GM18867 (cell line): ENCODE measurements around the gene MSRB3.

Experiments used
- ATAC-seq: cut with Tn5 transposase; IDR thresholded peaks from one replicate; pipeline ENCODE4 v1.9.1; 2021; ENCODE audit warnings: mild to moderate bottlenecking, moderate library complexity; ENCODE audit not compliant: unreplicated experiment

MSRB3 gene

DNA sequence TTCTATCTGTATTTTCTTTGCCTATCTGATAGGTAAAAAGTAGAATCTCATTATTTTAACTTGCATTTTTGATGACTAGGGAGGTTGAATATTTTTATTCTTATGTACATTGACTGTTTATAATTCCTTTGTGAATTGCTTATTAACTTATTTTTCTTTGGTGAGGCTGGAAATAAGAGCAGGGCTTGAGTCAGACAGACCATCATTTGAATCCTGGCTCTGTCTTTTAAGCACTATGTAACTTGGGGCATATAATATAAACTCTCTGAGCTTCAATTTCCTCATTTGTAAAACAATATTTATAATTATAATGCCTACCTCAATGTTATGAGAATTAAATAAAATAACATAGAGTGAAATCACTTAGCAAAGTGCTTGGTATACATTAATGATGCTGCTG, 108.9 kb downstream of the MSRB3 start:
- no peak for ATAC-seq

DNA sequence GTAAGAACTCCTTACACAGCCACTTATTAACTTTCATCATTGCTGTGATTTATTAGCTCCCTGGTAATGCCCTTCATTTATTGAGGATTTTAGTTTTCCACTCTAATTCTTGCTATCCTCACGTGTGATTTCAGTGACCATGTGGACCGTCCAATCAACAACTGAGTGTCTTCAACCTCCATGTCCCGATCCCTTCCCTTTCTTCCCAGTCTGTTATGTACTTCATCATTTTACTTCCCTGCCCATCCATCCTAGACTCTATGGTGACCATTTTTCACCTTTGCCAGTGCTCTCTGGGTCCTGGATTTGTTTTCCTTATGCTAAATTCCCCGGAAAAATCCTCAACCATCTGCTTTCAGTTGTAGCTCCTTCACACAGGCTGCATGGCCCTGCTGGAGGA, 111.0 kb downstream of the MSRB3 start:
- ATAC-seq, result no peak

DNA sequence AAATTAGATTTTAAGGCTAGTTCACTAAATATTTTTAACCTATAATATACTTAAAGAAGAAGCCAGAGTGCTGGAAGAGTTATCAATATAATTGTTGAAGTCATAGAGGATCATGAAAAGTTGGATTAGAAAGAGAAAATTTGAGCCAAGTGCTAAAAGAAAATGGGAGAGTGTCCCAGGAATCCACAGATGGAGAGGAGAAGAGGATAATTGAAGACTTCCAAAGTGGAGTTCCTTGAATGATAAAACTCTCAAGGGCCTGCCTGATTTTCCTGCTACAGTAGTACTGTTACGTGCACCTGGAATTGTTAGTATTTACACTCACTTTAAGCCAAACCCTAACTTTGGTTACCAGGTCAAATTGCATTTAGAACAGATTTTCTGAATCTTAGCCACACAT, 113.2 kb downstream of the MSRB3 start:
- no peak for ATAC-seq

- no peak for ATAC-seq
These were observed 114.0 kb downstream of the MSRB3 start for GRCh38 chr12:65392491-65392890.

DNA sequence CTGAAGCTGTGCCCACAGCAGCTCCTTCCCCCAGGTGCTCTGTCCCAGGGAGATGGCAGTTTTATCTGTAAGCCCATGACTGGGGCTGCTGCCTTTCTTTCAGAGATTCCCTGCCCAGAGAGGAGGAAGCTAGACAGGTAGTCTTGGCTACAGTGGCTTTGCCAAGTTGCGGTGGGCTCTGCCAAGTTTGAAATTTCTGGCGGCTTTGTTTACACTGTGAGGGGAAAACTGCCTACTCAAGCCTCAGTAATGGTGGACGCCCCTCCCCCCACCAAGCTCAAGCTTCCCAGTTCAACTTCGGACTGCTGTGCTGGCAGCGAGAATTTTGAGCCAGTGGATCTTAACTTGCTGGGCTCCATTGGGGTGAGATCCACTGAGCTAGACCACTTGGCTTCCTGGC, 124.7 kb downstream of the MSRB3 start:
- ATAC-seq, result no peak

DNA sequence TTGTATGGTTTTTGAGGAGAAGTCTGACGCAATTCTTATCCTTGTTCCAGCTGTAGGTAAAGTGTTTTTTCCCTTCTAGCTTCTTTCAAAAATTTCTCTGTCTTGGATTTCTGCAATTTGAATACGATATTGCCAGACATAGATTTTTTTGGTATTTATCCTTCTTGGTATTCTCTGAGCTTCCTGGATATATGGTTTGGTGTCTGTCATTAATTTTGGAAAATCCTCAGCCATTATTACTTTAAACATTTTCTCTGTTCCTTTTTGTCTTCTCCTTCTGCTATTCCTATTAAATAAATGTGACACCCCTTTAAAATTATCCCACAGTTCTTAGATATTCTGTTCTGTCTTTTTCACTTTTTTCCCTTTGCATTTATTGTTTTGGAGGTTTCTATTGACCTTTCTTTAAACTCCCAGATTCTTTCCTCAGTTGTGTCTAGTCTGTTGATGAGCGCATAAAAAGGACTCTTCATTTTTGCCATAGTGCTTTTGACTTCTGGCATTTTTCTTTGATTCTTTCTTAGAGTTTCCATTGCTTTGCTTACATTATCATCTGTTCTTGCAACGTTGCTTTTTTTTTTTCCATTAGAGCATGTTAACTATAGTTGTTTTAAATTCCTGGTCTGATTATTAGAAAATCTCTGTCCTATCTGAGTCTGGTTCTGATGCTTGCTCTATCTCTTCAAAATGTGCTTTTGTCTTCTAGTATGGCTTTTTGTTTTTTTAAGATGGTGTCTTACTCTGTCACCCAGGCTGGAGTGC, 129.1 kb downstream of the MSRB3 start:
- ATAC-seq, result no peak

- ATAC-seq, result no peak
These were observed 130.0 kb downstream of the MSRB3 start for GRCh38 chr12:65408441-65408840.

DNA sequence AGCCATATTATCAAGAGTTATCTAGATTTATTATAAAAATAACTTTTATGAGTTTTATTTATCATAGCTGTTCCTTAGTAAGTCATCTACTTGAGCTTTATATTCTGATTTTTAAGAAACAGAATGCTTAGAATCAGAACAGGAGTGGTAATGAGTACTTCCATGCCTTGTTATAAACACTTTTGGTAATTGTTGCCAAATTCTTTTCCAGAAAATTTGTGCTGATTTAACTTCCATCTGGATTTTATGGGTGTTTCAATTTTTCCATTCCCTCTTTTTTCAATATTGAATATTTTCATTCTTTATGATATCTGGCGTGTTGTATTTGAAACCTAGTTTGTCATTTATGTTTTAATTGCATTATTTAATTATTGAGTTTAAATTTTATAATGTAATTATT, 131.2 kb downstream of the MSRB3 start:
- ATAC-seq, result no peak

DNA sequence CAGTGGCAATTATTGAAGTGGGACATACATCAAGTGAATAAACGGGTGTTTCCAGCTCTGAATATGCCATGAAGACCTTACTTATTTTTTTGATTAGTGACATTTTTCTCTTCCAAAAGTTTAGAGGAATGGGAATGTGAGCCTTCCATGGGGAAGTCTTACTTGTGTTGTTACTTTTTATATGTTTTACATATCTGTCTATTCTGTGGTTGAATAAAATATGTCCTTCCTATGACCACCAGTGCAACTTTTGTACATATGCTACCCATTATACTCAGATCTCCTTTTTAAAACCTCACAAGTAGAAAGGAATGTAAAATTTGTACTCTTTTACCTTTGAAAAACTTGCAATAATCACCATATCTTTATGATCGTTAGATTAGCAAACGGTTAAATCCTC, 132.7 kb downstream of the MSRB3 start:
- no peak for ATAC-seq

- ATAC-seq, result no peak
These were observed 136.0 kb downstream of the MSRB3 start for GRCh38 chr12:65414526-65414925.

DNA sequence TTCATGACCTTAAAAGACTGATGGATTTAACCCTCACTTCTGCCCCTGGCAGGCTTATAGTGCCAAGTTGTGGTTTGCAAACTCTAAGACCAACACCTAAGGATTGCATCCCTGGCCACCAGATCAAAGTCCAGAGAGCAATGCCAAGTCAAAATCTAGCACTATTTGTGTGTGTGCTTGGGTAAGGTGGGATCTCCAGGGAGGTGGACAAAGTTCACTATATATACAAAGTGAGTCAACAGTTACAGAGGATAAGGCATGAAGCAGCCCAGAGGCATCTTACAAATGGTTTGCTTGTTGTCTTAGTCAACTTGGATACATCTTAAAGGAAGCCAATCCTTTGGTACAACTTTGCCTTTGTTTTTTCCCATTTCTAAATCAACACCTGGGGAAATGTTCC, 137.3 kb downstream of the MSRB3 start:
- no peak for ATAC-seq

- no peak for ATAC-seq
These were observed 141.0 kb downstream of the MSRB3 start for GRCh38 chr12:65419284-65420072.

DNA sequence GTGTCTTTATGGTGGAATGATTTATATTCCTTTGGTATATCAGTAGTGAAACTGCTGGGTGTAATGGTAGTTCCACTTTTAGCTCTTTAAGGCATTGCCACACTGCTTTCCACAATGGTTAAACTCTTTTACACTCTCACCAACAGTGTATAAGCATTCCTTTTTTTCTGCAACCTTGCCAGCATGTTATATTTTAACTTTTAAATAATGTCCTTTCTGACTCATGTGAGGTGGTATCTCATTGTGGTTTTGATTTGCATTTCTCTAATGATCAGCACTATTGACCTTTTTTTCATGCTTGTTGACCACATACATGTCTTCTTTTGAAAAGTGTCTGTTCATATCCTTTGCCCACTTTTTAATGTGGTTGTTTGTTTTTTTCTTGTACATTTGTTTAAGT, 142.5 kb downstream of the MSRB3 start:
- ATAC-seq, result no peak

DNA sequence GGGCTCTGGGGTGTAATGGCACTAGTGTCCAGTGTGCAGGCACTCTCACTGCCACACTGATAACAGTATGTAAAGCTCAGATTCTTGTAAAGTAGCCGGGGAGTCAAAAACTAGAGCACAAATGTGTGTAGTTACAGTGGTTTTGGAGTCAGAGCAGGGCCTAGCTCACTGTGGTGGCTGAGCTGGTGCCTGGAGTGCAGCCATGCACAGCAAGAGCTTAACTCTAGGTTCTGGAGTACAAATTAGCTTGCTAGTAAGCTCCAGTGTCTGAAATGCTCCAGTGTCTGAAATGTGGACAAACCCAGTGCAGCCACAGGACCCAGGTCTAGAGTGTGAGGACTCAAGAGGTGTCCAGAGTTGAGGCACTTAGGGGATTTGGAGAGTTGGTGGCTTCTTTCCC, 149.2 kb downstream of the MSRB3 start:
- ATAC-seq, result no peak

- no peak for ATAC-seq
These were observed 151.5 kb downstream of the MSRB3 start for GRCh38 chr12:65430006-65430405.

- ATAC-seq, result no peak
These were observed 152.3 kb downstream of the MSRB3 start for GRCh38 chr12:65430571-65431306.

DNA sequence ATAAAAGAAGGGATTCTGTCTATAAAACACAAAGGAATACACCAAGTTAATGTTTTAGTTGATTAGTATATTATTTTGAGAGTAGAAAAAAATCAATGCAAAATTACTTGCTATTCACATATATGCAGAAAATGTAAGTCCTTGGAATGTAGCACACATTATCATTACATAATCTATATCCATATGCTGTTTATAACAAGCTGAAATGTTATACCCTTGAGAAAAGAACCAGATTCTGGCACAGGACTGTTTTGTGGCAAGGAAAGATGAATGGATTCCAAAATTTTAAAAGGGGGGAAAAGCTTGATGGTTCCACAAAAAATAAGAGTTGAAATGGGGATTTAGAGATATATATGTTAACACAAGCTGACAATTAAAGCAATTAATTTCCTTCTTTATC, 153.6 kb downstream of the MSRB3 start:
- no peak for ATAC-seq

DNA sequence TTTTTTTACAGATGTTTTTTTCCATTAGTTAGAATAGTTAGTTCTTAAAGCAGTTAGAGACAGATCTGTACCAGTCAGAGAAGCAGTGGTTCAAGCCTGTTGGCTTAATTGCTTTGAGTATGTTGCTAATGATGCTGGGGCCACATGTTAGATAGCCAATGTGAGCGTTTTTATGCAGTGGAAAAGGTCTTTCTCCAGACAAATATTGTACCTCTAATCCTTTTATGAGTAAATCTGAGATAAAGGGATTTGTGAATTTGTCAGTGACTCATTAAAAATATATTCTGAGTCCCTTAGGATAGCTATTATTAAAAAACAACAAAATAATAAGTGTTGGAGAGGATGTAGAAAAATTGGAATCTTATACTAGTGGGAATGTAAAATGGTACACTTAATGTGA, 154.2 kb downstream of the MSRB3 start:
- no peak for ATAC-seq

DNA sequence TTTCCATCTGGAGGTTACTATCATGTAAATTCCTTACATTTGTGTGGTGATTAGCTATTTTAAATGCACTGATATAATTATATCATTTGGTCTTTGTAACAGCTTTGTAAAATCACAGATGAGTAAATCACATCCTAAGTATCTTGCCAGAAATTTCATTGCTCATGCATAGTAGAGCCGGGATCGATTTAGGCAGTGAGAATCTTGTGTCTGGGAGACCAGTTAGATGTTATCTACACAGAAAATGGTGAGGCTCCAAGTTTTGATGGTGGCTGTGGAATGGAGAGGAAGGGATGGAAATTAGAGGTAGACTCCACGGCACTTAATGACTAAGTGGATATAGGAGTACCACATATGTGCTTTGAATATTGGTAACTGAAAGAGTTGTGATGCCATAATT, 156.3 kb downstream of the MSRB3 start:
- no peak for ATAC-seq

DNA sequence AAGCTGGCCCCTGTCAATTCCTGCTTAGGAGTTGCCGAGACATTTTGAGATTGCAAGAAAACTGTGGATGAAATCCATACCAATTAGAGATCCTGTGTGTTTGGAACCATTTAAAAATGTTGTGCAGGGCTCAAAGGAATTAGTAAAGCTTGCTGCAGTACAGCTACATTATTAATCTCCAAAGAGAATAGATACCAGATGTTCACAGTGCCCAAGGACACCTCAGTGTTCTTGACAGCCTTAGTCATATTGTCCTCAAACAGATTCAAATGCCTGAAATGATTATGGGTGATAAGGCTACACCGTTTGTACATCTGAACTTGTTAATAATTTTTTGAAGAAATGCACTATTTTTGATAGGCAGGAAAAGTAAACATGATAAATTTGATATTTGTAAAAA, 164.6 kb downstream of the MSRB3 start:
- ATAC-seq, result no peak

- no peak for ATAC-seq
These were observed 166.5 kb downstream of the MSRB3 start for GRCh38 chr12:65444996-65445395.

DNA sequence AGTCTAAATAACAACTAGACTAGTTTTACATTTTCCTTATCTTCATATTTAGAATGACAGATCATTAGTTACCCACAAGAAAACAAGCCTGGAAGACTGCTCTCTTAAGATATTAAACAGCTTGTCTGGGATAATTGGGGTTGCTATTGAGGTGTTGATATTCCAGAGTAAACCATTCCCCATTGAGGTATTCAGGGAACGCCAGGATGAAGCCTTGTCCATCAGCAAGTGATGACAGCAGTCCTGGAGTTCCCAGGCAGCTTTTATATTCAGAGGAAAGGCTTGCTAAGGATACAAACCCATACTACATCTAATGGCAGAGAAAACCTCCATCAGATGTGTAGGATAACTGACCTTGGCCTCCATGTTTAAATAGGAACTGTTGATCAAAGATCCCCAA, 168.4 kb downstream of the MSRB3 start:
- no peak for ATAC-seq
